Measurements from ENCODE around the gene PRMT6. TPM values are rescaled to one million over a fixed set of nuclear protein-coding genes. Genes with fewer than 3 reads are reported as not detected.

Gene PRMT6
- not detected in 2 replicates for polyA plus RNA-seq (2011; rRNA removed)
- not detected in 2 replicates for polyA plus RNA-seq (2012; cell fraction: cytosol; rRNA removed)
- not detected in 2 replicates for polyA plus RNA-seq (2012; cell fraction: nucleus; rRNA removed)
- not detected in 3 replicates for polyA plus RNA-seq (2017; fragmentation: RNase III; extraction: RNeasy Plus Mini Kit Qiagen cat#74134 plus additional on column Dnase treatment)
- polyA minus RNA-seq (2011; rRNA and poly(A)+ RNA removed): not detected in 2 replicates

DNA sequence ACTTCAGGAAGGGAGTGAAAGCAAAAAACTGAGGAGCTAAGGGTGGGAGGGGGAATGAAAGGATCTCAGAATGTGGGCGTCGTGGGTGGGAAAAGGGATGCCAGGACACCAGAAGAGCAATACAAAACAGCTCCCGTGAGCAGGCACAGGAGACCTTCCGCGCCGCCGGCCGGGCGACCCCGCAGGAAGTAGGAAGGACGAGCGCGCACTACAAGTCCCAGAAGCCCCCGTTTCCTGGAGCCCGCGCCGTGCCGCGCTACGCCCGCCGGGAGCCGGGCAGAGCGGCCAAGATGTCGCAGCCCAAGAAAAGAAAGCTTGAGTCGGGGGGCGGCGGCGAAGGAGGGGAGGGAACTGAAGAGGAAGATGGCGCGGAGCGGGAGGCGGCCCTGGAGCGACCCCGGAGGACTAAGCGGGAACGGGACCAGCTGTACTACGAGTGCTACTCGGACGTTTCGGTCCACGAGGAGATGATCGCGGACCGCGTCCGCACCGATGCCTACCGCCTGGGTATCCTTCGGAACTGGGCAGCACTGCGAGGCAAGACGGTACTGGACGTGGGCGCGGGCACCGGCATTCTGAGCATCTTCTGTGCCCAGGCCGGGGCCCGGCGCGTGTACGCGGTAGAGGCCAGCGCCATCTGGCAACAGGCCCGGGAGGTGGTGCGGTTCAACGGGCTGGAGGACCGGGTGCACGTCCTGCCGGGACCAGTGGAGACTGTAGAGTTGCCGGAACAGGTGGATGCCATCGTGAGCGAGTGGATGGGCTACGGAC, at the start of gene PRMT6:
TSS of gene PRMT6 (plus strand) at position 249 of the 771 bp plus-strand sequence. CDS start at position 291, 42 bp downstream.
- ATAC-seq (no peak), FAIRE-seq (no peak)
- POLR2A ChIA-PET: no interaction called here

GRCh38 chr1:107009281-107009680, 47.2 kb upstream of the PRMT6 start:
- FAIRE-seq (no peak), ATAC-seq (no peak)
- CTCF ChIA-PET: no interaction called here

More for the DNA sequence above, at the start of gene PRMT6:
- CTCF ChIA-PET: no interaction called here
- Histone ChIP-seq H3K4me2 (no peak within 1 kb of the TSS), H3K4me1 (no peaks in the 10 kb centered on the region), H3K9me3 (no peaks in the 10 kb centered on the region), H3K4me3 (no peak within 1 kb of the TSS), H3K27ac (no peak within 1 kb of the TSS)
- no peak for DNase-seq (ENCODE audit: low read depth in 1 of 2, low spot score in 1 of 2)
- no peak for TF ChIP-seq BHLHE40 (IDR thresholded peaks at IDR 0.05; ENCODE audit: low read depth, low read length)
- TF ChIP-seq SMC3 (IDR thresholded peaks at IDR 0.05): no peak
- no peak for TF ChIP-seq FOSL2 (IDR thresholded peaks at IDR 0.05)
- TF ChIP-seq FOSL2 (CRISPR knock-in tag; IDR thresholded peaks at IDR 0.05): no peak
- no peak for TF ChIP-seq ESRRA (IDR thresholded peaks at IDR 0.05; ENCODE audit: borderline replicate concordance, low read length)
- no peak for TF ChIP-seq EHMT2 (IDR thresholded peaks at IDR 0.05; ENCODE audit: low read depth)
- no peak for TF ChIP-seq HOXB5 (CRISPR knock-in tag; IDR thresholded peaks at IDR 0.05)
- TF ChIP-seq EP300 (IDR thresholded peaks at IDR 0.05): no peak
- TF ChIP-seq JUN (IDR thresholded peaks at IDR 0.05): no peak
- no peak for TF ChIP-seq SREBF2 (IDR thresholded peaks at IDR 0.05)
- TF ChIP-seq NFE2L2 (conservative IDR thresholded peaks at IDR 0.05; ENCODE audit: low read length): no peak
- TF ChIP-seq RAD21 (conservative IDR thresholded peaks at IDR 0.05 in 1 of 2, IDR thresholded peaks at IDR 0.05 in 1 of 2): no peak
- TF ChIP-seq RCOR1 (IDR thresholded peaks at IDR 0.05; ENCODE audit: low read depth, low read length): no peak
- 58% methylated on average over 62 of the region's 73 CpGs for WGBS (ENCODE audit: missing lambda C conversion rate)

More at GRCh38 chr1:107009281-107009680, 47.2 kb upstream of the PRMT6 start:
- Histone ChIP-seq H3K4me3 (no peak overlapping the region), H3K27ac (no peak overlapping the region), H3K4me2 (no peak overlapping the region), H3K4me1 (no peaks in the 10 kb centered on the region), H3K9me3 (no peaks in the 10 kb centered on the region)
- no peak for TF ChIP-seq RCOR1 (IDR thresholded peaks at IDR 0.05; ENCODE audit: low read depth, low read length)
- no peak for TF ChIP-seq NR3C1 (IDR thresholded peaks at IDR 0.05)
- no peak for TF ChIP-seq ZNF302 (CRISPR knock-in tag; IDR thresholded peaks at IDR 0.05)
- TF ChIP-seq, protein P1, sequence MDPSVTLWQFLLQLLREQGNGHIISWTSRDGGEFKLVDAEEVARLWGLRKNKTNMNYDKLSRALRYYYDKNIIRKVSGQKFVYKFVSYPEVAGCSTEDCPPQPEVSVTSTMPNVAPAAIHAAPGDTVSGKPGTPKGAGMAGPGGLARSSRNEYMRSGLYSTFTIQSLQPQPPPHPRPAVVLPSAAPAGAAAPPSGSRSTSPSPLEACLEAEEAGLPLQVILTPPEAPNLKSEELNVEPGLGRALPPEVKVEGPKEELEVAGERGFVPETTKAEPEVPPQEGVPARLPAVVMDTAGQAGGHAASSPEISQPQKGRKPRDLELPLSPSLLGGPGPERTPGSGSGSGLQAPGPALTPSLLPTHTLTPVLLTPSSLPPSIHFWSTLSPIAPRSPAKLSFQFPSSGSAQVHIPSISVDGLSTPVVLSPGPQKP (IDR thresholded peaks at IDR 0.05; ENCODE audit: low read depth, low read length): no peak
- no peak for TF ChIP-seq HOXB5 (CRISPR knock-in tag; IDR thresholded peaks at IDR 0.05)
- TF ChIP-seq EP300 (IDR thresholded peaks at IDR 0.05): no peak
- TF ChIP-seq MYC (IDR thresholded peaks at IDR 0.05; ENCODE audit: borderline replicate concordance, low read length): no peak
- no peak for TF ChIP-seq ZFP36 (IDR thresholded peaks at IDR 0.05; ENCODE audit: borderline replicate concordance, partially characterized antibody)
- TF ChIP-seq CEBPB (IDR thresholded peaks at IDR 0.05): no peak
- no peak for TF ChIP-seq POLR2AphosphoS2 (conservative IDR thresholded peaks at IDR 0.05; ENCODE audit: low read length)
- TF ChIP-seq PBX3 (IDR thresholded peaks at IDR 0.05): no peak
- TF ChIP-seq HES2 (IDR thresholded peaks at IDR 0.05): no peak
- no peak for TF ChIP-seq CHD2 (IDR thresholded peaks at IDR 0.05; ENCODE audit: low read length, partially characterized antibody)
- no peak for TF ChIP-seq TFCP2L1 (CRISPR knock-in tag; IDR thresholded peaks at IDR 0.05)
- DNase-seq (ENCODE audit: low read depth in 1 of 2, low spot score in 1 of 2): no peak
- WGBS (ENCODE audit: missing lambda C conversion rate): 3% methylated on average over 3 of the region's 3 CpGs
- POLR2A ChIA-PET: no interaction called here
